Activated CD4-positive, alpha-beta T cell treated with anti-CD3 and anti-CD28 coated beads for 24 hours (primary cell): ENCODE data around the gene DCPS.
A peak's percentile ranks its signal among the peaks of the same experiment; 100 is the strongest.
"Not testable (repeated sequence)": the region's sequence is repeated elsewhere in the genome, so short reads cannot be mapped to it uniquely, and the experiment has no call there.

Experiments used
- DNase-seq, 2 donors: peaks; one replicate each; pipeline ENCODE4 v3.0.0-alpha.2; 2020; ENCODE audit warnings: low read depth in 2 of 2

Gene DCPS

DNA sequence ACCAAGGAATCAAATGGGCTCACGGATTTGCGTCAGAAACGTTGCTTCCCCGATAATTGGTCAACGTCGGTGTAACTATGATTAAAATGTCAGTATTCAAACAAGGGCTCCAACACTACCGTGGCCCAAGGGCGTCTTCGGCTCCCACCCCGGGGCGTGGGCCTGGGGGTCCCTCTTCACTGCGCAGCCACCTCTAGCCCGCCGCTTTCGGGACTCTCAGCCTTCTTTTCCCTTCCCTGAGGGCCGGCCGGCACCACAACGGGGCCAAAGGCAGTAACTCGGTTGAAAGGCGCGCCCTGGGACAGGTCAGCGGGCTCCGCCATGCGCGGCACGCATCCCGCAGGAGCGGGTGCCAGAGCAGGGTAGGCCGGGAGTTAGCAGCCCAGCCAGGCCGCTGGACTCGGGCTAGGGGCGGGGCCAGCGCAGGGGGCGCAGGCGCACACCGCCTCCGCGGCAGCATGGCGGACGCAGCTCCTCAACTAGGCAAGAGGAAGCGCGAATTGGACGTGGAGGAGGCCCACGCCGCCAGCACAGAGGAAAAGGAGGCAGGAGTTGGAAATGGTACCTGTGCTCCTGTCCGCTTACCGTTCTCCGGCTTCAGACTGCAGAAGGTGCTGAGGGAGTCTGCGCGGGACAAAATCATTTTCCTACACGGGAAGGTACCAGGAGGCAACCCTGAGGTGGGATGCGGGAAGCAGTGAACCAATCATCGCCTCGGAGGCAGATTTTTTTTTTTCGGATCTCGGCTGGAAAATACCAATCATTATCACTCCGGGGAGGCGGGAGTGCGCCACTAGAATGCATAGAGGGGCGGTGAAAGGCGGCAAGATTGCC, at the start of gene DCPS:
Gene DCPS, plus strand, starts transcription at position 438 of the 834 bp plus-strand sequence. Its CDS starts 21 bp downstream, at position 459.
- peak; percentile 76 to 78 for DNase-seq

GRCh38 chr11:126254819-126255218, 49.0 kb upstream of the DCPS start:
- no peak for DNase-seq

DNA sequence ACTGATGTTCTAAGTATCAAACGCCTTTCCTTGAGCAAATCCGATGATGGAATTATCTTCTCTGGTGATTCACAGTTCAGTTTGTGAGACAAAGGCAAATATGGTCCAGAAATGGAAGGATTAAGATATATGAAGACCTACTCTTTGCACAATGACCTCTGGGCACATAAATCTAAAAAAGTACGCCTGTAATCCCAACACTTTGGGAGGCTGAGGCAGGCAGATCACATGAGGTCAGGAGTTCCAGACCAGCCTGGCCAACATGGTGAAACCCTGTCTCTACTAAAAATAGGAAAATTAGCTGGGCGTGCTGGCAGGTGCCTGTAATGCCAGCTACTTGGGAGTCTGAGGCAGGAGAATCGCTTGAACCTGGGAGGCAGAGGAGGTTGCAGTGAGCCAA, 48.4 kb upstream of the DCPS start:
- not testable (repeated sequence) for DNase-seq

- DNase-seq: no peak
Measured at GRCh38 chr11:126256216-126256615, 47.6 kb upstream of the DCPS start.

DNA sequence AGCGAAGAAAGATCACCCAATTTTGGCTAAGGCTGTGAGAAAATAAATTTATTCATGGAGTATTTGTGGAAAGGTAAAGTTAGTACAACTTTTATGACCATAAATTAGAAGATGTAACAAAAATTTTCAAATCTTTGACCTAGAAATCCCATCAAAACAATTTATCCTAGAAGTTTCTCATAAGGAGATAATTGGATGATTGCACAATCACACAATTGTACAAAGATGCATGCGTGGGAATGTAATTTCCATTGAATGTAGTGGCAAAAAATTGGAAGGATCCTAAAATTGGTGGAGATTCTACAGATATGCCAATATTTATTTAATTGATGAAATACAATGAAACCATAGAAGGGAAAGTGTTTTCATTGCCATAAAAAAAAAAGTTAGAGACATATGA, 46.7 kb upstream of the DCPS start:
- no peak for DNase-seq

GRCh38 chr11:126257764-126258163, 46.1 kb upstream of the DCPS start:
- no peak for DNase-seq

GRCh38 chr11:126262216-126262615, 41.6 kb upstream of the DCPS start:
- DNase-seq: no peak

- no peak for DNase-seq
Measured at GRCh38 chr11:126263489-126263888, 40.4 kb upstream of the DCPS start.

DNA sequence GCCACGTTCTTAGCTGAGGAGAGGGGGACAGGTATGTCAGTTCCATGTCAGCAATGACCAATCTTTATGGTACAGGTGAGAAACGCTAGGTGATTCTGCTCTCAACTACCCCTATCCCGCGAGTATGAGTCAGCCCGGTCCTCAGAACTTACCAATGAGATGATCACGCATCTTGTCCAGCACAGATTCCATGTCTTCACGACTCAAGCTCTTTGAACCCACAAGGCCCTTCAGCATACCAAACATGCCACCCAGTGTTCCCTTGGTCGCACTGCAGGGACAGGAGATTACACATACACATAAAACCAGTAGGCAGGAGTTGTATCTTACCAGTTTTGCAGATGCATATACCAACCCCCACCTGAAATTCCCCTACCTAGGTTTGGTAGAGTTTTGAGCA, 38.0 kb upstream of the DCPS start:
- no peak for DNase-seq

DNA sequence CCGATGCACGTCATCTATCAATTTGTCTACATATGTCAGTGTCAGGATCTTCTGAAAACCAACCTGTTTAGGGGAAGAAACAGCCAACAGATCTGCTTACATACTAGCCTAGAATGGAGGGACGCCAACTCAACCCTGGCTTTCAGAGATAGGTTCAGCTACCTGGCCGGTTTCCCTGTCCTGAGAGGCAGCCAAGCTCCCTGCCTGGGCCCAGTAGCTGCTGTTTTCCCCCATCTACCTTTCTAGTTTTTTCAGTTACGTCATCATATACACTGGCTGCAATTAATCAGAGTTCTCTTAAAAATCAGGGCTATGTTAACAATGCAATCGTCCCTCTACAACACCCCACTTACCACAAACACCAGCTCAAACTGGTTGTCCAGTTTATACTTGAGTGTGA, 36.2 kb upstream of the DCPS start:
- DNase-seq: no peak

- DNase-seq: no peak
Measured at GRCh38 chr11:126268361-126268707, 35.5 kb upstream of the DCPS start.

DNA sequence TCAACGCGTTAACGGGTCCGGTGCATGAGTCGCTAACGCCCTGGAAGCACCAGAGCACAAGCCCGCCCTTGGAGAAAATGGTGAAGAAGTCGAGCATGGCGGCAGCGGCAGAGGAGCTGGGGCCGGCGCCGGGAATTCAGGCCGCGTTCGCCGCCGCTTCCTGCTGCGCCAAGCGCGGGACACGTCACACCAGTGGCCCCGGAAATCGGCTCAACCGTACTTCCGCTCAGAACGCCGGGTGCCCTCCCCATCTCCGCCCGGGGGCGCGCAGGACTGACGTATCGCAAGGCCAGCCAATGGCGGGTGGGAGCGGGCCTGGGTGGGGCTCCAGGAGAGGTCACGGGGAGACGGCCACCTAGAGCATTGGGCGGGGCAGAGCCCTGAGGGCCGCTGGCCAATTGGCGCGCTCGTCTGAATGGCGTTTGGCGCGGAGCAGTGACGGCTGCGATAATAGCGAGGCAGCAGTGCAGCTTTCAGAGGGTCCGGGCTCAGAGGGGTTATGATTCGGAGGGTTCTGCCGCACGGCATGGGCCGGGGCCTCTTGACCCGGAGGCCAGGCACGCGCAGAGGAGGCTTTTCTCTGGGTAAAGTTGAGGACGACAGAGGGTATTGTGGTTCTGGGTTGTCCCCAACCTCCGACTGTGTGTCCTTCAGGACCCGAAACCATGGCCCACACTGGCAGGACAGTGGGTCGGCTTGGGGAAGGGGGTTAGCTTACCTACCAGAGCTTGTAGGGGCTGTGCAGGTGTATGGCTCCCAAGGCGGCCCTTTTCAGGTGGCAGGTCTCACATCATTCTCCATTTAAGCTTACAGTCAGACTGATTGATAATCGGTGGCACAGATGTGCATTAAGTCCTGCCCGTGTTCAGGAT, 34.9 kb upstream of the DCPS start, which contains the start of the genes FOXRED1 and SRPRA:
Gene FOXRED1, plus strand, starts transcription at position 447 of the 872 bp plus-strand sequence. Its CDS starts 53 bp downstream, at position 500.
Gene SRPRA, minus strand, starts transcription at position 188 of the 872 bp plus-strand sequence. Its CDS starts 91 bp downstream, at position 97.
- DNase-seq: peak; percentile 98 to 99

GRCh38 chr11:126277322-126277721, 26.5 kb upstream of the DCPS start:
- DNase-seq: no peak

GRCh38 chr11:126277780-126278179, 26.1 kb upstream of the DCPS start:
- no peak for DNase-seq

DNA sequence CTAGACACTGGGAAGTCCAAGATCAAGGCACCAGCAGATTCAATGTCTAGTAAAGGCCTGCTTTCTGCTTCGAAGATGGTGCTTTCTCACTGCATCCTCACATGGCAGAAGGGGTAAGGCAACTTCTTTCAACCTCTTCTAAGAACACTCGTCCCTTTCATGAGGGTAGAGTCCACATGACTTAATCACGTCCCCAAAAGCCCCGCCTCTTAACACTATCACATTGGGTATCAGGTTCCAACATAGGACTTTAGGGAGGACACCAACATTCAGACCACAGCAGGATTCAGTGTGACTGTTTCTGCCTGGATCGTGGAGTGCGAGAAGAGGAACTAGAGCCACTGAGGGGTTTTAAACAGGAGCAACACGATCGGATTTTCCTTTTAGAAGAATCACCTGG, 24.7 kb upstream of the DCPS start:
- DNase-seq: no peak

DNA sequence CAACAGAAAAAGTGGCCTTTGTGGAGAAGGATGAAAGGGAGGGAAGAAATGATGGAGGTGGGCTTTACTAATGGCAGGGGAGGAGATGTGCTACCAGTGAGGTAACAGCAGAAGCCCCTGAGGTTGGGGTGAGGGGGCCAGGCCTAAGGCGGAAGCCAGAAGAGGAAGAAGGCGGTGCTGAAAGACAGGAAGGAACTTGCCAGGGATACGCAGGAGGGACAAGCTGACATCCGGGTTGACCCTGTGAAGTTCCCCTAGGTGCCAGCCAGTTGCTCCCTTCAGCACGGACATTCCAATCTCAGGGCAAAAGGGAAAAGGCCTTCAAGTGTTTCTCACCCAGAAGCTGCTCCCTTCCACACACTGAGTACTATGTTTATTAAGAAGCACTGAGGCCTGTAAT, 23.3 kb upstream of the DCPS start:
- no peak for DNase-seq

DNA sequence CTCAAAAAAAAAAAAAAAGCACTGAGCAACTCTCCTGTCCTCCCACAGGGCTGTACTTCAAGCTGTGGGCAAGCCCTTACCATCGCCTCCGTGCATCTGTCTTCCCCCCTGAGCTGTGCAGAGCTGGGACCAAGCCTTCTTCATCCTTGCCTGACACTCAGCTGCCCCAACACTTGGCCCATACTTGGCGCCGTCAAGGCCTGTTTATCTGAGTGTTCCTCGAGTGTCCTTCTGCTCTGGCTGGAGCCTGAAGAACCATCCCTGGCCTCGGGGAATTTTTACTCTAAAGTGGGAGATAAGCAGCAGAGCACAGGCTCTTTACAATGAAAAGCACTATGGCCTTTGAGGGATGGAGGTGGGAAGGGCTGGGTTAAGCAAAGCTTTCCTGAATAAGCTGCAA, 22.6 kb upstream of the DCPS start:
- DNase-seq: no peak

DNA sequence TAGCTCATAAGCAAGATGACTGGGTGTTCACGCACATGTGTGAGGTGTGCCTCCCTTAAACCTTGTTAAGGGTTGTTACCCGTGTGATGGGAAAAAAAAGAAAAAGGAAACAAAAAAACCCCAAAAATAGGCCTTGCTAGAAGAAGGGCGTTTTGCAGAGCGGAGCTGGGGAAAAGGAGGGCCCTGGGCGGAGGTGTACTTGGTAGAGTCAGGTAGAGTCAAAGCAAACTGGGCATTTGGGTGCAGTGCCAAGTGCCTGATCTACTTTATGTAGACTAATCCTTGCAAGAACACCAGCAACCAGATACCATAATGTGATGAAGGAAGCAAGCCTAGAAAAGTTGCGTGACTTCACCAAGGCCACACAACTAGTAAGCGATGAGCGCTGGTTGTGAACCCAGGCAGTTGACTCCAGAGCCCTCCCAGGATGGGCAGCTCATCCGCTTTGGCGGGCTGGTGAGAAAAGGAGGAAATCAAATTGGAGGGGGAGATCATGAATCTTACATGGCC, 22.1 kb upstream of the DCPS start:
- DNase-seq: no peak

- DNase-seq: peak; percentile 15 to 19
Measured at GRCh38 chr11:126282361-126282735, 21.5 kb upstream of the DCPS start.

- peak; percentile 25 to 39 for DNase-seq
Measured at GRCh38 chr11:126282736-126283591, 20.9 kb upstream of the DCPS start, which contains the start of gene TIRAP. TIRAP (plus strand) TSS chr11:126283093; CDS start chr11:126290895, 7,802 bp downstream.

DNA sequence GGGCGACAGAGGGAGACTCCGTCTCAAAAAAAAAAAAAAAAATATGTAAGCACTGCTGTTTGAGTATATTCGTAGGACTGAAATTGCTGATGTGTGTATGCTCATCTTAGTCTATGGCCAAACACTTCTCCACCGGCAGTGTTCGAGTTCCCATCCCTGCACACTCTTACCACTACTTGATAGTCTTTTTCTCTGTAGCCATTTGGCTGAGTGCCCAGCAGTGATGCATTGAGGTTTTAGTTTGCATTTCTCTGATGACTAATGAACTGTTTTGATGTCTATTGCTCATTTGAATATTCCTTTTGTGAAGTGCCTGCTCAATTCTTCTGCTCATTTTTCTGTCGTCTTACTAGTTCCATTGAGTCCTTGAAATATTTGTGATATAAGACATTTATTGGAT, 19.0 kb upstream of the DCPS start:
- peak; percentile 80 to 87 for DNase-seq
